OCI-LY7 (cell line): Measurements from ENCODE around the gene TYW1B.
"Not testable (repeated sequence)": the region's sequence is repeated elsewhere in the genome, so short reads cannot be mapped to it uniquely, and the experiment has no call there.

Experiments used
- EZH2phosphoT487 ChIP-seq: fragments of 200-600 bp; sonication (generic); IDR thresholded peaks from 2 replicates; pipeline ENCODE4 v1.6.1; 2018; ENCODE audit warnings: low read depth, borderline replicate concordance, mild to moderate bottlenecking, mixed run types, antibody characterized with exemption, low read length, moderate library complexity, mixed read lengths
- TF ChIP-seq, protein P1 (sequence below): fragments of 200-600 bp; sonication (generic); conservative IDR thresholded peaks from 2 replicates; pipeline ENCODE4 v1.5.1; 2014; ENCODE audit warnings: mild to moderate bottlenecking, antibody characterized with exemption, low read length, moderate library complexity, mixed read lengths

DNA sequence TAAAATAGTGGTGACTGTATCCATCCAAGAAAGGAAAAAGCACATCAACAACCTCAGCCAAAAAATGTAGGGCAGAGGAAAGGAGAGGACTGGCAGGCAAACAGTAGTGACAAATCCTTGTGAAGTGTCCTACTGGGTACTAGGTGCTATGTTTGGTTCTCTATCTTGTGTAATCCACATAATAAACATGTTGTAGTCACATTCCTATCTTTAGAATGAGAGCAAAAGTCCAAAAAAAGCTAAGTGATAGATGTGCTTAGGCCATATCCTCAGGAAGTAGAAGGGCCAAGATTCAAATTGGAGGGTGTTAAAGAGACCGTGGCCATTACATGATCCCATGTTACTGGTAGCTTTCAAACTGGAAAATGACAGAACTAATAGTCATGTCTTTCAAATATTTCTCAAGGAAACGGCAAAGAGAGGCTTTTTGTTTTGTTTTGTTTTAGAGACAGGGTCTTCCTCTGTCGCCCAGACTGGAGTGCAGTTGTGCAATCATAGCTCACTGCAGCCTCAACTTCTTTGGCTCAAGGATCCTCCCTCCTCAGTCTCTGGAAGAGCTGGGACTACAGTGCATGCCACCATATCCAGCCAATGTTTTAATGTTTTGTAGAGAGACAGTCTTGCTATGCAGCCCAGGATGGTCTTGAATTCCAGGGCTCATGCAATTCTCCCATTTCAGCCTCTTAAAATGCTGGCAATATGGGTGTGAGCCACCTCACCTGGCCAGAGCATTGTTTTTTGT lies 244.2 kb downstream of the TYW1B start:
- TF ChIP-seq, protein P1, sequence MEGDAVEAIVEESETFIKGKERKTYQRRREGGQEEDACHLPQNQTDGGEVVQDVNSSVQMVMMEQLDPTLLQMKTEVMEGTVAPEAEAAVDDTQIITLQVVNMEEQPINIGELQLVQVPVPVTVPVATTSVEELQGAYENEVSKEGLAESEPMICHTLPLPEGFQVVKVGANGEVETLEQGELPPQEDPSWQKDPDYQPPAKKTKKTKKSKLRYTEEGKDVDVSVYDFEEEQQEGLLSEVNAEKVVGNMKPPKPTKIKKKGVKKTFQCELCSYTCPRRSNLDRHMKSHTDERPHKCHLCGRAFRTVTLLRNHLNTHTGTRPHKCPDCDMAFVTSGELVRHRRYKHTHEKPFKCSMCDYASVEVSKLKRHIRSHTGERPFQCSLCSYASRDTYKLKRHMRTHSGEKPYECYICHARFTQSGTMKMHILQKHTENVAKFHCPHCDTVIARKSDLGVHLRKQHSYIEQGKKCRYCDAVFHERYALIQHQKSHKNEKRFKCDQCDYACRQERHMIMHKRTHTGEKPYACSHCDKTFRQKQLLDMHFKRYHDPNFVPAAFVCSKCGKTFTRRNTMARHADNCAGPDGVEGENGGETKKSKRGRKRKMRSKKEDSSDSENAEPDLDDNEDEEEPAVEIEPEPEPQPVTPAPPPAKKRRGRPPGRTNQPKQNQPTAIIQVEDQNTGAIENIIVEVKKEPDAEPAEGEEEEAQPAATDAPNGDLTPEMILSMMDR, result not testable (repeated sequence)
- not testable (repeated sequence) for TF ChIP-seq EZH2phosphoT487
